ENCODE results near the gene HOXC6.

- TF ChIP-seq, protein P1, sequence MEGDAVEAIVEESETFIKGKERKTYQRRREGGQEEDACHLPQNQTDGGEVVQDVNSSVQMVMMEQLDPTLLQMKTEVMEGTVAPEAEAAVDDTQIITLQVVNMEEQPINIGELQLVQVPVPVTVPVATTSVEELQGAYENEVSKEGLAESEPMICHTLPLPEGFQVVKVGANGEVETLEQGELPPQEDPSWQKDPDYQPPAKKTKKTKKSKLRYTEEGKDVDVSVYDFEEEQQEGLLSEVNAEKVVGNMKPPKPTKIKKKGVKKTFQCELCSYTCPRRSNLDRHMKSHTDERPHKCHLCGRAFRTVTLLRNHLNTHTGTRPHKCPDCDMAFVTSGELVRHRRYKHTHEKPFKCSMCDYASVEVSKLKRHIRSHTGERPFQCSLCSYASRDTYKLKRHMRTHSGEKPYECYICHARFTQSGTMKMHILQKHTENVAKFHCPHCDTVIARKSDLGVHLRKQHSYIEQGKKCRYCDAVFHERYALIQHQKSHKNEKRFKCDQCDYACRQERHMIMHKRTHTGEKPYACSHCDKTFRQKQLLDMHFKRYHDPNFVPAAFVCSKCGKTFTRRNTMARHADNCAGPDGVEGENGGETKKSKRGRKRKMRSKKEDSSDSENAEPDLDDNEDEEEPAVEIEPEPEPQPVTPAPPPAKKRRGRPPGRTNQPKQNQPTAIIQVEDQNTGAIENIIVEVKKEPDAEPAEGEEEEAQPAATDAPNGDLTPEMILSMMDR (IDR thresholded peaks at IDR 0.05), result peak in 10 of 12 donors; percentile 8 to 52 (median 32)
- TF ChIP-seq POLR2A (IDR thresholded peaks at IDR 0.05), result no peak
These were observed 43.1 kb upstream of the HOXC6 start, which contains the start of gene HOXC10 for GRCh38 chr12:53984901-53985691.

Measured in heart left ventricle (tissue), 13 donors.